GM18870 (cell line): ENCODE results near the gene KIAA0232.
"Not testable (repeated sequence)": the region's sequence is repeated elsewhere in the genome, so short reads cannot be mapped to it uniquely, and the experiment has no call there.

Experiments
- ATAC-seq: cut with Tn5 transposase; IDR thresholded peaks from one replicate; pipeline ENCODE4 v1.9.1; 2021; ENCODE audit warnings: moderate library complexity; ENCODE audit not compliant: unreplicated experiment

Gene KIAA0232

GRCh38 chr4:6773616-6774540 lies 8.6 kb upstream of the KIAA0232 start:
- ATAC-seq = no peak

- no peak for ATAC-seq
Measured at GRCh38 chr4:6775746-6776145, 6.8 kb upstream of the KIAA0232 start.

- no peak for ATAC-seq
Measured at GRCh38 chr4:6776920-6777635, 5.4 kb upstream of the KIAA0232 start.

- no peak for ATAC-seq
Measured at GRCh38 chr4:6777636-6778281, 4.8 kb upstream of the KIAA0232 start.

GRCh38 chr4:6778435-6778834 lies 4.1 kb upstream of the KIAA0232 start:
- no peak for ATAC-seq

- no peak for ATAC-seq
Measured at GRCh38 chr4:6779667-6780565, 2.6 kb upstream of the KIAA0232 start.

- no peak for ATAC-seq
Measured at GRCh38 chr4:6781113-6781512, 1.4 kb upstream of the KIAA0232 start.

- ATAC-seq = no peak
Measured at GRCh38 chr4:6781561-6781960, 966 bp upstream of the KIAA0232 start.

GRCh38 chr4:6782846-6783110 lies 251 bp downstream of the KIAA0232 start:
- ATAC-seq = peak; percentile 17

GRCh38 chr4:6783111-6783981 lies 819 bp downstream of the KIAA0232 start:
- peak; percentile 72 for ATAC-seq

GRCh38 chr4:6785572-6785925 lies 3.0 kb downstream of the KIAA0232 start:
- ATAC-seq = no peak

- ATAC-seq = no peak
Measured at GRCh38 chr4:6788123-6788522, 5.6 kb downstream of the KIAA0232 start.

GRCh38 chr4:6791245-6791644 lies 8.7 kb downstream of the KIAA0232 start:
- ATAC-seq = not testable (repeated sequence)

GRCh38 chr4:6791796-6792195 lies 9.3 kb downstream of the KIAA0232 start:
- ATAC-seq = not testable (repeated sequence)

- ATAC-seq = no peak
Measured at GRCh38 chr4:6794189-6794588, 11.7 kb downstream of the KIAA0232 start.

- no peak for ATAC-seq
Measured at GRCh38 chr4:6795821-6796220, 13.3 kb downstream of the KIAA0232 start.

GRCh38 chr4:6797368-6797767 lies 14.8 kb downstream of the KIAA0232 start:
- ATAC-seq = not testable (repeated sequence)

- no peak for ATAC-seq
Measured at GRCh38 chr4:6799091-6799490, 16.6 kb downstream of the KIAA0232 start.

- ATAC-seq = no peak
Measured at GRCh38 chr4:6802025-6802424, 19.5 kb downstream of the KIAA0232 start.

GRCh38 chr4:6802626-6803025 lies 20.1 kb downstream of the KIAA0232 start:
- no peak for ATAC-seq
